Retinal pigment epithelial cell (primary cell): ENCODE measurements around the gene LPAR6.

Experiments used
- DNase-seq: peaks from one replicate; pipeline ENCODE4 v3.0.0-alpha.2; 2010; ENCODE audit warnings: low read depth
- H3K4me3 ChIP-seq: 2 replicates; pipeline ENCODE4 v1.5.1; 2011; ENCODE audit warnings: mild to moderate bottlenecking, low read length, control low read depth, moderate library complexity
- CTCF ChIP-seq: conservative IDR thresholded peaks from 2 replicates; pipeline ENCODE4 v1.5.1; 2011; ENCODE audit warnings: low read depth, low read length, control low read depth, inconsistent platforms

The LPAR6 gene

GRCh38 chr13:48403151-48403631, 9.7 kb downstream of the LPAR6 start:
- no peak for TF ChIP-seq CTCF
- H3K4me3 ChIP-seq, result no peak overlapping the region
- DNase-seq, result no peak

- DNase-seq, result no peak
- H3K4me3 ChIP-seq, result no peak overlapping the region
- TF ChIP-seq CTCF, result no peak
These were observed 10.5 kb downstream of the LPAR6 start for GRCh38 chr13:48402325-48402932.

- no peak for DNase-seq
- H3K4me3 ChIP-seq, result no peak overlapping the region
- no peak for TF ChIP-seq CTCF
These were observed 11.4 kb downstream of the LPAR6 start for GRCh38 chr13:48401480-48401879.

- DNase-seq, result peak; percentile 75
- no peak overlapping the region for H3K4me3 ChIP-seq
- no peak for TF ChIP-seq CTCF
These were observed 12.0 kb downstream of the LPAR6 start for GRCh38 chr13:48400850-48401291.

GRCh38 chr13:48400090-48400694, 12.7 kb downstream of the LPAR6 start:
- TF ChIP-seq CTCF, result no peak
- no peak overlapping the region for H3K4me3 ChIP-seq
- no peak for DNase-seq

- no peak for DNase-seq
- TF ChIP-seq CTCF, result no peak
These were observed 14.3 kb downstream of the LPAR6 start for GRCh38 chr13:48398450-48399095.

More at GRCh38 chr13:48398450-48399095, 14.3 kb downstream of the LPAR6 start:
- no peak overlapping the region for H3K4me3 ChIP-seq
